AG04450 (cell line): ENCODE data around the gene BRICD5. TPM values are rescaled to one million over a fixed set of nuclear protein-coding genes. Genes with fewer than 3 reads are reported as not detected.

Source experiments
- CTCF ChIA-PET: fragments of 300-600, 350-600 bp; formaldehyde crosslinking; extraction: SDS; loops from one replicate; lab custom pipeline; 2022; ENCODE audit warnings: antibody characterized with exemption, inconsistent platforms; lab: Charles Lee
- POLR2A ChIA-PET: fragments of 350-600 bp; formaldehyde crosslinking; extraction: SDS; loops from one replicate; lab custom pipeline; 2021; ENCODE audit warnings: antibody characterized with exemption, inconsistent platforms; lab: Yijun Ruan, JAX
- DNase-seq: peaks from one replicate; pipeline ENCODE4 v3.0.0-alpha.2; 2011; ENCODE audit warnings: low read depth, low spot score
- H3K27ac ChIP-seq: one replicate; pipeline ENCODE4 v1.5.1; 2012; ENCODE audit warnings: low read depth, low read length, control low read depth
- H3K27me3 ChIP-seq: one replicate; pipeline ENCODE4 v1.6.0; 2012; ENCODE audit warnings: low read length; ENCODE audit not compliant: control insufficient read depth, insufficient read depth
- H3K4me3 ChIP-seq: 2 replicates; pipeline ENCODE4 v1.5.1; 2011; ENCODE audit warnings: mild to moderate bottlenecking, low read depth, low read length, control low read depth
- H3K9me3 ChIP-seq: 2 replicates; pipeline ENCODE4 v1.5.1; 2012; ENCODE audit warnings: low read length; ENCODE audit not compliant: control insufficient read depth, insufficient read depth
- CTCF ChIP-seq: IDR thresholded peaks from 2 replicates; pipeline ENCODE4 v1.5.1; 2011; ENCODE audit warnings: low read depth, low read length, control low read depth, inconsistent platforms
- polyA plus RNA-seq: library from polyadenylated mRNA; depleted of rRNA; stranded (reverse); fragments of >200 nt; gene quantifications from 2 replicates; pipeline ENCODE4 v1.2.3, GENCODE V29; 2011

Gene BRICD5
- polyA plus RNA-seq, 1 experiment: 0.37 TPM

DNA sequence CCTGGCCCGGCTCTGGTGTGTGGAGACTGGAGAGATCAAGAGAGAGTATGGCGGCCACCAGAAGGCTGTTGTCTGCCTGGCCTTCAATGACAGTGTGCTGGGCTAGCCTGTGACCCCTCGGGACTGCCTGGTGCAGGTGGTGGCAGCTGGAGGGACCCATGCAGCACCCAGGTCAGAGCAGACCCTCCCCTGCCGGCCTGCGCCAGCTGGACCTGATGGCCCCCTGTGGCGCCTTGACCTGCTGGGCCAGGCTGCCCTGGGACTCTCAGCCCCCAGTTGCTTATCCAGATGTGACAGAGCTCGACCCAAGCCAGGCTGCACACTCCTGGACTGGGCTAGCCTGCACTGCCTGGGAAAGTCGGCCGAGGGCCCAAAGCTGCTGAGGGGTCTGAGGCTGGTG, 1.9 kb downstream of the BRICD5 start:
- Histone ChIP-seq H3K27me3 (no peaks in the 10 kb centered on the region), H3K9me3 (no peaks in the 10 kb centered on the region; the same call in 1 of the 2 replicates), H3K27ac (no peak overlapping the region), H3K4me3 (no peak overlapping the region)
- no peak for TF ChIP-seq CTCF
- DNase-seq: no peak
- POLR2A ChIA-PET: interaction anchor here (2.8 kb wide), 1 partner anchor 54 kb away, joined by 17 read pairs; the partner anchor contains the start of gene TRAF7
- CTCF ChIA-PET: interaction anchor here (0.6 kb wide), 1 partner anchor 244 kb away, joined by 6 read pairs; the partner anchor contains the start of gene RPS2

DNA sequence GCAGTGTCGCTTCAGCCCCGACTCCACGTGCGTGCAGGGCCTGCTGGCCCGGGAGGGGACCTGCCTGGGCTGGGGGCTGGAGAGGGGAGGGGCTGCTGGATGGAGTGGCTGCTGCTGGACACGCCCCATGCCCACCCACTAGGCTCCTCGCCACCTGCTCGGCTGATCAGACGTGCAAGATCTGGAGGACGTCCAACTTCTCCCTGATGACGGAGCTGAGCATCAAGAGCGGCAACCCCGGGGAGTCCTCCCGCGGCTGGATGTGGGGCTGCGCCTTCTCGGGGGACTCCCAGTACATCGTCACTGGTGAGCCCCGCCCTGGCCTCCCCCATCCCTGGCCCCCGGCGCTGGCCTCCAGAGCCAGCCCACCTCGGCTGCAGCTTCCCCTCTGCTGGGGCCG, 2.4 kb downstream of the BRICD5 start:
- ChIA-PET CTCF (interaction anchor here (0.6 kb wide), 1 partner anchor 244 kb away, joined by 6 read pairs; the partner anchor contains the start of gene RPS2), POLR2A (interaction anchor here (2.8 kb wide), 1 partner anchor 53 kb away, joined by 17 read pairs; the partner anchor contains the start of gene TRAF7)
- no peak overlapping the region for H3K27ac ChIP-seq
- H3K27me3 ChIP-seq: no peaks in the 10 kb centered on the region
- no peak for DNase-seq
- H3K9me3 ChIP-seq: peaks cover 3% of the 10 kb centered on the region; the same call in 1 of the 2 replicates
- TF ChIP-seq CTCF: no peak
- no peak overlapping the region for H3K4me3 ChIP-seq

DNA sequence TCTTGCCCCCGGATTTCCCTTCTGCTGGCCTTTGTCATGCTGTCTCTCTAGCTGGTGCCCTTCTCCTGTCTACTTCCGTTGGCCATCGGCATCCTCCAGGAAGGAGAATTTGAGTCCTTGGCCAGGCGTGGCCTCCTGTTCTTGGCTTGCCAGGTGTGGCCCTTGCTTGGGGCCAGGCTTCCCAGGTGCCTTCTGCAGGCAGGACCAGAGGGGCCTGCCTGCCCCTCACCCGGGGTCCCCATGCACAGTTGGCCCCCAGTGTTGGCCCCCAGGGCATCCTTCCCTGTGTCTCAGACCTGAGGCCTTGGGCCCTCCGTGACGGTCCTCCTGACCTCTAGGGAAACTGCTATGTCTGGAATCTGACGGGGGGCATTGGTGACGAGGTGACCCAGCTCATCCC, 2.8 kb downstream of the BRICD5 start:
- Histone ChIP-seq H3K27ac (no peak overlapping the region), H3K4me3 (no peak overlapping the region), H3K9me3 (peaks cover 3% of the 10 kb centered on the region; the same call in 1 of the 2 replicates), H3K27me3 (no peaks in the 10 kb centered on the region)
- TF ChIP-seq CTCF: no peak
- DNase-seq: no peak
- ChIA-PET CTCF (no interaction called here), POLR2A (interaction anchor here (1.3 to 2.8 kb wide), 2 partner anchors 53 kb away, joined by 6 to 17 read pairs; partner anchors contain the start of gene TRAF7)

DNA sequence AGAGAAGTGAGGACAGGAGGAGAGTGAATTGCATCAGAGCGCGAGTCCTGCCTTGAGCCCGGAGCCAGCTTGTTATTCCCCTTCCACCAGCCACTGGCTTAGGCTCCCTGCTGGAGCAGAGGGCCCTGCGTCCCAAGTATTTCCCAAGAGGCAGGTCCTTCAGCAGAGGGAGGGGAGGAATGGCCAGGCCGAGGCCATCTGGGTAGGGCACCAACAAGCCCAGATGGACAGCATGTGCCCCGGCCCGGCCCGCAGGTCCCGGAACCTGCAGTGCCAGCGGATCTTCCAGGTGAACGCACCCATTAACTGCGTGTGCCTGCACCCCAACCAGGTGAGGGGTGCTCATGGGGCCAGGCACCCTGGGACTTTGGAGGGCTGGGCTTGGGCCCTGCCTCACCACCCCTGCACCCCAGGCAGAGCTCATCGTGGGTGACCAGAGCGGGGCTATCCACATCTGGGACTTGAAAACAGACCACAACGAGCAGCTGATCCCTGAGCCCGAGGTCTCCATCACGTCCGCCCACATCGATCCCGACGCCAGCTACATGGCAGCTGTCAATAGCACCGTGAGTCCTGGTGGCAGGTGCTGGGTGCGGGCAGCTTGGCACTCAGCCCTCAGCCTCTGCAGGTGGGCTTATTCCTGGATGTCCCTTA, 3.8 kb downstream of the BRICD5 start:
- CTCF ChIA-PET: interaction anchor here (0.6 to 1.0 kb wide), 2 partner anchors 44 to 195 kb away, joined by 3 read pairs; partner anchors contain the start of gene ECI1
- H3K27me3 ChIP-seq: no peaks in the 10 kb centered on the region
- peaks cover 3% of the 10 kb centered on the region; the same call in 1 of the 2 replicates for H3K9me3 ChIP-seq
- POLR2A ChIA-PET: interaction anchor here (0.6 to 1.8 kb wide), 3 partner anchors 8 to 52 kb away, joined by 3 to 6 read pairs (median 6); partner anchors contain the start of genes PGP and TRAF7
- no peak for DNase-seq
- no peak overlapping the region for H3K4me3 ChIP-seq
- no peak overlapping the region for H3K27ac ChIP-seq
- no peak for TF ChIP-seq CTCF

DNA sequence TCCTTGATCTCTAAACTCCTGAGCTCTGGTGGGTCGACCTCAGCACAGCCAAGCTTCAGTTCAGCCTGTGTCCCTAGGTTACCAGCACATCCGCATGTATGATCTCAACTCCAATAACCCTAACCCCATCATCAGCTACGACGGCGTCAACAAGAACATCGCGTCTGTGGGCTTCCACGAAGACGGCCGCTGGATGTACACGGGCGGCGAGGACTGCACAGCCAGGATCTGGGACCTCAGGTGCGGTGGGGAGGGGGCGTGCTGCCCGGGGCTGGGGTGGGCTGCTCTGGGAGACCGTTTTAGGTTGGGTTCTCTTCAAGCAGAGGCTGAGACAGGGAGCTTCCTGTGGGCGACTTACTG, 4.3 kb downstream of the BRICD5 start:
- no peak for DNase-seq
- Histone ChIP-seq H3K4me3 (peak overlapping the region; percentile 95), H3K27me3 (no peaks in the 10 kb centered on the region), H3K9me3 (peaks cover 3% of the 10 kb centered on the region; the same call in 1 of the 2 replicates), H3K27ac (no peak overlapping the region)
- no peak for TF ChIP-seq CTCF
- POLR2A ChIA-PET: interaction anchor here (1.3 to 1.8 kb wide), 3 partner anchors 8 to 52 kb away, joined by 6 to 13 read pairs (median 6); partner anchors contain the start of genes PGP and TRAF7
- CTCF ChIA-PET: interaction anchor here (0.6 to 1.0 kb wide), 3 partner anchors 45 to 195 kb away, joined by 3 to 20 read pairs (median 3); partner anchors contain the start of gene ECI1
